GM12878 (cell line): ENCODE results near the gene LEMD2.

ENCODE experiments used
- ATF7 ChIP-seq: fragments of 450-650 bp; IDR thresholded peaks from 2 replicates; pipeline ENCODE4 v1.6.1; 2016; ENCODE audit warnings: low read depth, mild to moderate bottlenecking
- BRCA1 ChIP-seq: IDR thresholded peaks from 2 replicates; pipeline ENCODE4 v1.6.1; 2011; ENCODE audit warnings: low read depth, low read length, improper control_type of control experiment
- CEBPB ChIP-seq, 2 experiments: fragments of 150-350 bp in 1 of 2; IDR thresholded peaks; 2 replicates each; pipeline ENCODE4 v1.6.1; 2012 to 2014; ENCODE audit warnings: low read depth in 2 of 2, low read length in 2 of 2, borderline replicate concordance in 1 of 2, inconsistent platforms in 1 of 2
- GABPA ChIP-seq: IDR thresholded peaks from 2 replicates; pipeline ENCODE4 v1.6.1; 2014; ENCODE audit warnings: antibody characterized with exemption, low read depth, mild to moderate bottlenecking, inconsistent platforms
- NFYB ChIP-seq: IDR thresholded peaks from 2 replicates; pipeline ENCODE4 v1.6.1; 2011; ENCODE audit warnings: low read depth, mild to moderate bottlenecking, low read length, improper control_type of control experiment, moderate library complexity; ENCODE audit not compliant: insufficient read depth
- POLR2A ChIP-seq: IDR thresholded peaks from 2 replicates; pipeline ENCODE4 v1.6.1; 2011; ENCODE audit warnings: low read depth, mild to moderate bottlenecking, low read length
- SMC3 ChIP-seq: IDR thresholded peaks from 2 replicates; pipeline ENCODE4 v1.6.1; 2011; ENCODE audit warnings: low read length, improper control_type of control experiment, borderline replicate concordance
- TAF1 ChIP-seq: IDR thresholded peaks from 2 replicates; pipeline ENCODE4 v1.6.1; 2011; ENCODE audit warnings: mild to moderate bottlenecking, low read depth, low read length, borderline replicate concordance
- TF ChIP-seq, protein P1 (sequence below): fragments of 450-650 bp; IDR thresholded peaks from 2 replicates; pipeline ENCODE4 v1.6.1; 2017; ENCODE audit warnings: mild to moderate bottlenecking
- TF ChIP-seq, protein P2 (sequence below): IDR thresholded peaks from 2 replicates; pipeline ENCODE4 v1.6.1; 2011; ENCODE audit warnings: low read depth, mild to moderate bottlenecking, low read length, moderate library complexity, borderline replicate concordance; ENCODE audit errors: extremely low read depth

DNA sequence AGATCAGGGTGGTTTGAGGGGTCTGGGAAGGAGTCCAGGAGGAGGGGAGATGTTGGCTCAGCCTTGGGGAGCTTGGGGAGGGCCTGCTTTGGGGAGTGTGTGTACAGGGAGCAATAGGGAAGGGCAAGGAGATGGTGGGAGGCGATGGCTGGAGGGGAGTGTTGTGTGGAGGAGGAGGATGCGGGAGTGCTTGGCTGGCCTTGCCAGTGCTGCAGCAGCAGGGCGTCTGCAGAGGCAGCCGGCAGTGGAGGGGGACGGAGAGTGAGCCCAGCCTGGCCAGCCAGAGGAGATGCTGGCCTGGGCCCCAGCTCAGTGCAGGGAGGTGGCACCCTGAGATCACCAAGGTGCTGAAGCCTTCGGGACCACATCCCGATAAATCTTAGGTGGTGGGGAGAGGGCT is 46.1 kb downstream of the LEMD2 start:
- TF ChIP-seq GABPA (no peak), NFYB (no peak), ATF7 (no peak), TAF1 (no peak), CEBPB (IDR thresholded peaks at IDR 0.05; ENCODE audit: borderline replicate concordance in 1 of 2, low read depth in 2 of 2, low read length in 2 of 2) (no peak), SMC3 (no peak), POLR2A (no peak), BRCA1 (no peak)
- TF ChIP-seq, protein P1, sequence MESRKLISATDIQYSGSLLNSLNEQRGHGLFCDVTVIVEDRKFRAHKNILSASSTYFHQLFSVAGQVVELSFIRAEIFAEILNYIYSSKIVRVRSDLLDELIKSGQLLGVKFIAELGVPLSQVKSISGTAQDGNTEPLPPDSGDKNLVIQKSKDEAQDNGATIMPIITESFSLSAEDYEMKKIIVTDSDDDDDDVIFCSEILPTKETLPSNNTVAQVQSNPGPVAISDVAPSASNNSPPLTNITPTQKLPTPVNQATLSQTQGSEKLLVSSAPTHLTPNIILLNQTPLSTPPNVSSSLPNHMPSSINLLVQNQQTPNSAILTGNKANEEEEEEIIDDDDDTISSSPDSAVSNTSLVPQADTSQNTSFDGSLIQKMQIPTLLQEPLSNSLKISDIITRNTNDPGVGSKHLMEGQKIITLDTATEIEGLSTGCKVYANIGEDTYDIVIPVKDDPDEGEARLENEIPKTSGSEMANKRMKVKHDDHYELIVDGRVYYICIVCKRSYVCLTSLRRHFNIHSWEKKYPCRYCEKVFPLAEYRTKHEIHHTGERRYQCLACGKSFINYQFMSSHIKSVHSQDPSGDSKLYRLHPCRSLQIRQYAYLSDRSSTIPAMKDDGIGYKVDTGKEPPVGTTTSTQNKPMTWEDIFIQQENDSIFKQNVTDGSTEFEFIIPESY, result no peak
- TF ChIP-seq, protein P2, sequence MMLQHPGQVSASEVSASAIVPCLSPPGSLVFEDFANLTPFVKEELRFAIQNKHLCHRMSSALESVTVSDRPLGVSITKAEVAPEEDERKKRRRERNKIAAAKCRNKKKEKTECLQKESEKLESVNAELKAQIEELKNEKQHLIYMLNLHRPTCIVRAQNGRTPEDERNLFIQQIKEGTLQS, result no peak
